GM18951 (cell line): ENCODE data around the gene LSM2.
"Not testable (repeated sequence)": the region's sequence is repeated elsewhere in the genome, so short reads cannot be mapped to it uniquely, and the experiment has no call there.

Experiments used
- POLR2A ChIP-seq: IDR thresholded peaks from 4 replicates; pipeline ENCODE4 v1.6.1; 2011; ENCODE audit warnings: mild to moderate bottlenecking; ENCODE audit not compliant: insufficient read length, insufficient read depth; ENCODE audit errors: extremely low read depth
- in situ Hi-C: fragments of 300-500 bp; cut with MboI; formaldehyde crosslinking; loops from one replicate; pipeline ENCODE4 v1.12.0; 2022; ENCODE audit warnings: low sequenced_read_pairs, mixed read lengths, inconsistent platforms; ENCODE audit not compliant: unreplicated experiment

LSM2 gene

DNA sequence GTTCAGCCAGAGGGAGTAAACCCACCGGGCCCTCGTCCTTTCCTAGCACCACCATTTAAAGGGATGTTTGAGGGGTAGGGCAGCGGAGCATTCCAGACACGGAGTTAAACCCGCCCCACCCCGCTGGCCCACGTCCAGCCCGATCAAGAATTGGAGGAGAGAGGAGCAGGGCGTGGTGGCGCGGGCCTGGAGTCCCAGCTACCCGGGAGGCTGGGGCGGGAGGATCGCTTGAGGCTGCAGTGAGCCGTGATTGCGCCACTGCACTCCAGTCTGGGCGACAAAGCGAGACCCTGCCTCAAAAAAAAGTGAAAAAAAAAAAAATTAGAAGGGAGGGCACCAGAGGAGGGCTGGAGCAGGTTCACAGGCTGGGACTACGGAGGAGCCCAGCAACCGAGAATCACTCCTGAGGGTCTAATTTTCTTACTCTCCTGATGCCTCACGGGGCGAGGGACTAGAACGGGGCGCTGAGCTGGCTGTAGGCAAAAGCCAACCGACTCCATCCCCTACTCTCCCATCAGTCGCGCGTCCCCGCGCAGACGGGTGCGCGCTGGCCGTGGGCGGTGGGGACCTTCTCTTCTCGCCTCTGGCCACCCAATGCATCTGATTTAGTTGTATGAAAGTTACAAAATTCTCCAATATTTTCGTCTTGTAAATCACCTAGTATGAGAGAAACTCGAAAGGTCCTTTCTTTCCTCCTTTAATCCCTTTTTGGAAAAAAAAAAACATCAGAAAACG is 14.7 kb upstream of the LSM2 start:
- TF ChIP-seq POLR2A = peak; percentile 70
- in situ Hi-C loops = no loop called here

DNA sequence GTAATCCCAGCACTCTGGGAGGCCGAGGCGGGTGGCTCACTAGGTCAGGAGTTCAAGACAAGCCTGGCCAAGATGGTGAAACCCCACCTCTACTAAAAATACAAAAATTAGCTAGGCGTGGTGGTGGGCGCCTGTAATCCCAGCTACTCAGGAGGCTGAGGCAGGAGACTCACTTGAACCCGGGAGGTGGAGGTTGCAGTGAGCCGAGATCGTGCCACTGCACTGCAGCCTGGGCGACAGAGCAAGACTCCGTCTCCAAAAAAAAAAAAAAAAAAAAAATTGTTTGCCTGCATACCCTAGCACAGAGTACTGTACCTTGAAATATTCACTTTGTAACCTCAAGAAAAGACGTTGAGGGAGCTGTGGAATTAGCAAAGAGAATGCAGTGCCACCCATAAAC is 13.6 kb upstream of the LSM2 start:
- in situ Hi-C loops = not testable (repeated sequence)

DNA sequence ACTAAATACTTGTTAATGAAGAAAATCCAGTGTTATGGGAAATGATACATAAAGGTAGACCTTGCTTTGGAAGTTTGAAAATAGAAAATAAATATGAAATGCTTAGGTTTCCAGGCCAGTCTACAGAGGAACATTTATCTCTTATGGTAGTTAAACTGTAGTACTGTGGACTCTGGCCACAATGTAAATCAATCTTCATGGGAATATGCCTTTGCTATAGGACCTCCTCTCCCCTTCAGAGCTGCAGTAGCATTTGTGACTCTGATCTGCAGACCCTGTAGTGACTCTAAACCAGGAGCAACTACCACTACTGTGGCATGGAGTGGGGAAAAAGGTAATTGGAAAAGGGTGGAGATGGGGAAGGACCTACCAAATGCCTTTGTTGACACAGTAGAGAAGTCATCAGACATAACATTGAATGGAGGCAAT is 13.1 kb upstream of the LSM2 start:
- TF ChIP-seq POLR2A = no peak
- in situ Hi-C loops = no loop called here

DNA sequence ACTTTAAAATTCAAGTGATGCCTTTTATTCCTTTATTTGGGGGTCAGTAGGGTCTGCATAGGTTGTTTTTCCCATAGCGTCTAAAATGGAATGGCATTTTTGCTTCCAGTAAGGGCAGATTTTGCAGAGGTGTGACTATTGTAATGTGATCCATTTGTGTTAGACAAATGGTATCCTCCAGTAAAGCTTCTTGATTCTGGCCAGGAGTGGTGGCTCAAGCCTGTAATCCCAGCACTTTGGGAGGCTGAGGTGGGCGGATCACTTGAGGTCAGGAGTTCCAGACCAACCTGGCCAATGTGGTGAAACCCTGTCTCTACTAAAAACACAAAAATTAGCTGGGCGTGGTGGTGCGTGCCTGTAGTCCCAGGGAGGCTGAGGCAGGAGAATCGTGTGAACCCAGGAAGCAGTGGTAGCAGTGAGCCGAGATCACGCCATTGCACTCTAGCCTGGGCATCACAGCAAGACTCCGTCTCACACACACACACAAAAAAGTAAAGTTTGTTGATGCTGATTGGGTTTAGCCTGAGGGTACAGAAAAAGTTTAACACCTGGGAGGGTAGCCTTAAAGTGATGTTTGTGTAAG is 11.3 kb upstream of the LSM2 start:
- in situ Hi-C loops = not testable (repeated sequence)

DNA sequence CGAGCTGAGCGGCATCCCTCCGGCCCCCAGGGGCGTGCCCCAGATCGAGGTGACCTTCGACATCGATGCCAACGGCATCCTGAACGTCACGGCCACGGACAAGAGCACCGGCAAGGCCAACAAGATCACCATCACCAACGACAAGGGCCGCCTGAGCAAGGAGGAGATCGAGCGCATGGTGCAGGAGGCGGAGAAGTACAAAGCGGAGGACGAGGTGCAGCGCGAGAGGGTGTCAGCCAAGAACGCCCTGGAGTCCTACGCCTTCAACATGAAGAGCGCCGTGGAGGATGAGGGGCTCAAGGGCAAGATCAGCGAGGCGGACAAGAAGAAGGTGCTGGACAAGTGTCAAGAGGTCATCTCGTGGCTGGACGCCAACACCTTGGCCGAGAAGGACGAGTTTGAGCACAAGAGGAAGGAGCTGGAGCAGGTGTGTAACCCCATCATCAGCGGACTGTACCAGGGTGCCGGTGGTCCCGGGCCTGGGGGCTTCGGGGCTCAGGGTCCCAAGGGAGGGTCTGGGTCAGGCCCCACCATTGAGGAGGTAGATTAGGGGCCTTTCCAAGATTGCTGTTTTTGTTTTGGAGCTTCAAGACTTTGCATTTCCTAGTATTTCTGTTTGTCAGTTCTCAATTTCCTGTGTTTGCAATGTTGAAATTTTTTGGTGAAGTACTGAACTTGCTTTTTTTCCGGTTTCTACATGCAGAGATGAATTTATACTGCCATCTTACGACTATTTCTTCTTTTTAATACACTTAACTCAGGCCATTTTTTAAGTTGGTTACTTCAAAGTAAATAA is 10.6 kb upstream of the LSM2 start:
- in situ Hi-C loops = not testable (repeated sequence)

DNA sequence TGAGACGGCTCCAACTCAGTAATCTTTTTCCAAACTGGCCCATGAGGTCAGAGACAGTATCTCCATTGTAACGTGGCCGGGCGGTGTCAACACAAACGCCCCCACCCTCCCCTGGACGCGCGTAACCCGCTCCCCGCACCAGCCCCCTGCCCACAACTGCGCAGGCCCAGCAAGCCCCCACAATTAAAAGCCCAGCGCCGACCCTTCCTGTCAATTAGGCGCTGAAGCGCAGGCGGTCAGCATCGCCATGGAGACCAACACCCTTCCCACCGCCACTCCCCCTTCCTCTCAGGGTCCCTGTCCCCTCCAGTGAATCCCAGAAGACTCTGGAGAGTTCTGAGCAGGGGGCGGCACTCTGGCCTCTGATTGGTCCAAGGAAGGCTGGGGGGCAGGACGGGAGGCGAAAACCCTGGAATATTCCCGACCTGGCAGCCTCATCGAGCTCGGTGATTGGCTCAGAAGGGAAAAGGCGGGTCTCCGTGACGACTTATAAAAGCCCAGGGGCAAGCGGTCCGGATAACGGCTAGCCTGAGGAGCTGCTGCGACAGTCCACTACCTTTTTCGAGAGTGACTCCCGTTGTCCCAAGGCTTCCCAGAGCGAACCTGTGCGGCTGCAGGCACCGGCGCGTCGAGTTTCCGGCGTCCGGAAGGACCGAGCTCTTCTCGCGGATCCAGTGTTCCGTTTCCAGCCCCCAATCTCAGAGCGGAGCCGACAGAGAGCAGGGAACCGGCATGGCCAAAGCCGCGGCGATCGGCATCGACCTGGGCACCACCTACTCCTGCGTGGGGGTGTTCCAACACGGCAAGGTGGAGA is 8.5 kb upstream of the LSM2 start, which contains the start of the genes HSPA1A and HSPA1L:
Gene HSPA1A (plus strand): TSS at position 519 of the 814 bp plus-strand sequence. CDS start 214 bp downstream, at position 733.
Gene HSPA1L (minus strand): TSS at position 259 of the 814 bp plus-strand sequence. CDS start 3,311 bp downstream, outside the sequence.
- in situ Hi-C loops = no loop called here
- peak; percentile 87 for TF ChIP-seq POLR2A

DNA sequence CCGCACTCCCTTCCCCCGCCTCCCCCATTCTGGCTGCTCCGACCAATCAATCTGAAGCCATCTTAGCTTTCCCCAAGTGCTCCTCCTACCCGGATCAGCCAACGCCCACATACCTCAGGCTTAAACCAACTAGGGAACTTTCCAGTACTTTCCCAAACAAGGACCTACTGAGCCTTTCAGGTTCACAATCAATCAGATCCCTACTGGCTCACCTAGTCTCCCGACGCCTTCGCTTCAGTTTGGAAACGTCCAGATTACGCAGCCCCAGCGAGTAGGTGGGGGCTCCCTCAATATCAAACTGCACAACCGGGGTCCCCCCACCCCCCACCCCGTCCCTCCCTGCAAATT is 7.9 kb upstream of the LSM2 start:
- in situ Hi-C loops = no loop called here
- TF ChIP-seq POLR2A = no peak

DNA sequence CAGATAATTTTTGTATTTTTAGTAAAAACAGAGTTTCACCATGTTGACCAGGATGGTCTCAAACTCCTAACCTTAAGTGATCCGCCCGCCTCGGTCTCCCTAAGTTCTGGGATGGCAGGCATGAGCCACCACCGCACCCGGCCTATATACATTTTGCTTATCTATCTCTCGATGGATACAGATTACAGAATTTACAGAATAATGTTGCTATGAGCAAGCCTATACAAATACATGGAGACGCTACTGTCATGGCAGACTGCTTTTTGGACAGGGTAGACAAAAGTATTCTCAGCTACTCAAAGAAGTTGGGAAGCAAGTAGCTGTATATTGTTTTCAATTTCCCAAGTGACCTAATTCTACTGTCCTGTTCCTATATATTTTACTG is 6.7 kb upstream of the LSM2 start:
- in situ Hi-C loops = no loop called here
- TF ChIP-seq POLR2A = no peak

DNA sequence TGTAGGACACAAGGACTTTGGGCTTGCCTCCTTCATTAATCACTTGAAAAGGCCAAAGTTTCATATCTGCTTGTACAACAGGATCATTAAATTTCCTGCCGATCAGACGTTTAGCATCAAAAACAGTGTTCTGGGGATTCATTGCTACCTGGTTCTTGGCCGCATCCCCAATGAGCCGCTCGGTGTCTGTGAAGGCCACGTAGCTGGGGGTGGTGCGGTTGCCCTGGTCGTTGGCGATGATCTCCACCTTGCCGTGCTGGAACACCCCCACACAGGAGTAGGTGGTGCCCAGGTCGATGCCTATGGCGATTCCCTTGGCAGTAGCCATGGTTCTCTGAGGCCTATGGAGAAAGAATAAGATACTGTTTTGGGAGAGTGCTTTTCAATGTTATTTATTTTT is 4.9 kb upstream of the LSM2 start:
- in situ Hi-C loops = no loop called here
- TF ChIP-seq POLR2A = no peak

DNA sequence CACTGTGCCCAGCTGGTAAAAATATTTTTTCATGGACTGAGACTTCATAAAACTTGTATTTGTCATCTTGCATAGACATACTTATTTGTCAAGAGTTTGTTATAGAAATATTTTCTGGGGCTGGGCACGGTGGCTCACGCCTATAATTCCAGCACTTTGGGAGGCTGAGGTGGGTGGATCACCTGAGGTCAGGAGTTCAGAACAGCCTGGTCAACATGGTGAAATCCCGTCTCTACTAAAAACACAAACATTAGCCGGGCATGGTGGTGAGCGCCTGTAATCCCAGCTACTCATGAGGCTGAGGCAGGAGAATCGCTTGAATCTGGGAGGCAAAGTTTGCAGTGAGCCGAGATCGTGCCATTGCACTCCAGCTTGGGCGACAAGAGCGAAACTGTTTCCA is 1.8 kb upstream of the LSM2 start:
- in situ Hi-C loops = not testable (repeated sequence)

DNA sequence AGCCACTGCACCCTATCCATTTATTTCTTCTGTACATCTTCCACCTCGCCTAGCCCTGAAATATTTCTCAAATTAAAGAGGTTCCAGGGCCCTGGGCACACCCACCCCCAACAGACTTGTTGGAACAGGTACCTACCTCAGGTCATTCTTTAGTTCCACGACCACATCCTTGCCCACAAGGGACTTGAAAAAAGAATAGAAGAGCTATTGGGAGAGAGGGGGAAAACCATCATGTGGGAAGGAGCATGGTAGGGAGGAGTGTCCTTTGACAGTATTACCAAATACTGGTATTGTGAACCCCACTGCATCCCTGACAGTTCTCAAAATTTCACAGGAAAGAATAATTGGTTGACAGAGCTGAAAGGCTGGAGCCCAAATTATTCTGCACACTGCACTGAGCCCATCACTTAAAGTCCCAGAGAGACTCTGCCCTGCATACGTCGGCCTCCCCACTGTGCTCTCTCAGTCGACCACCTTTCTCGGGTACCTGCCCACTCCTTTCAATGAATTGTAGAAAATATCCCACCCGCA is 762 bp downstream of the LSM2 start:
- in situ Hi-C loops = no loop called here
- no peak for TF ChIP-seq POLR2A

DNA sequence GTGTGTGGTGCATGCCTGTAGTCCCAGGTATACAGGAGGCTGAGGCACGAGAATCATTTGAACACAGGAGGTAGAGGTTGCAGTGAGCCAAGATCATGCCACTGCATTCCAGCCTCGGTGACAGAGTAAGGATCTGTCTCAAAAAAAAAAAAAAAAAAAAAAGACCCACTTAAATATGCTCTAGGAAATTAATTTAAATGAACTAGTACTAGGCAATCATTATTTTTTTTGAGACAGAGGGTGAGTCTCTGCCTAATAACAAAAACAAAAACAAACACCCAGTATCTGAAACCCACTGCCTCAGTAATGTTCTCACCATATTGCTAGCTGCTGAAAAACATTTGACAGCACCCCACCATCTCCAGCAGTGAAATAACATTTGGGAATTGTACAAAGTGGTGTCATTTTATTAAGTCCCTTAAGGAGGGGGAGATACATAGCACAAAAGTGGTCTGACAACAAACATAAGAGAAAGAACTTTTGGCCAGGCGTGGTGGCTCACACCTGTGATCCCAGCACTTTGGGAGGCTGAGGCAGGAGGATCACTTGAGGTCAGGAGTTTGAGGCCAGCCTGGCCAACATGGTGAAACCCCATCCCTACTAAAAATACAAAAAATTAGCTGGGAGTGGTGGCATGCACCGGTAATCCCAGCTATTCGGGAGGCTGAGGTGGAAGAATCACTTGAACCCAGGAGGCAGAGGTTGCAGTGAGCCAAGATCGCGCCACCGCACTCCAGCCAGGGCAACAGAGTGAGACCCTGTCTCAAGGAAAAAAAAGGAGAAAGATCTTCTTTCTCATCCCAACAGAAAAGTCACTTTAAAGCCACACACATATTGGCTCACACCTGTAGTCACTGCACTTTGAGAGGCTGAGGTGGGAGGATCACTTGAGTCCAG is 5.5 kb downstream of the LSM2 start:
- in situ Hi-C loops = not testable (repeated sequence)
